Gastroesophageal sphincter (tissue), 4 donors: ENCODE data around the gene CDC42EP4. TPM values are rescaled to one million over a fixed set of nuclear protein-coding genes. Genes with fewer than 3 reads are reported as not detected.

ENCODE experiments used
- ATAC-seq: fragments of 150-250 bp; one replicate; pipeline ENCODE4 v1.9.1; 2016; ENCODE audit warnings: mild to moderate bottlenecking, moderate library complexity
- H3K27ac ChIP-seq, 4 donors: fragments of 200-600 bp; sonication (generic) in 3 of 4; 1 replicate in 3 of 4; 2 replicates in 1 of 4; pipeline ENCODE4 v1.5.1; 2016 to 2019
- H3K27me3 ChIP-seq: fragments of 200-600 bp; sonication (generic); one replicate; pipeline ENCODE4 v1.5.1; 2019
- H3K36me3 ChIP-seq, 2 donors: fragments of 200-600 bp; sonication (generic); one replicate each; pipeline ENCODE4 v1.5.1; 2019; ENCODE audit warnings: control low read depth in 1 of 2
- H3K4me1 ChIP-seq, 3 donors: fragments of 200-600 bp; sonication (generic); 1 replicate in 2 of 3; 2 replicates in 1 of 3; pipeline ENCODE4 v1.5.1; 2016 to 2019; ENCODE audit warnings: control low read depth in 2 of 3
- H3K4me3 ChIP-seq, 2 donors: fragments of 200-600 bp; sonication (generic); one replicate each; pipeline ENCODE4 v1.5.1; 2019; ENCODE audit warnings: mild to moderate bottlenecking in 1 of 2, moderate library complexity in 1 of 2
- H3K9me3 ChIP-seq, 3 donors: fragments of 200-600 bp; sonication (generic); one replicate each; pipeline ENCODE4 v1.5.1; 2017 to 2019; ENCODE audit warnings: control low read depth in 2 of 3
- EP300 ChIP-seq: sonication (generic); formaldehyde crosslinking; IDR thresholded peaks from one replicate; pipeline ENCODE4 v1.6.1; 2017; ENCODE audit warnings: antibody characterized with exemption, mild to moderate bottlenecking
- POLR2A ChIP-seq, 2 donors: fragments of 450-650 bp; IDR thresholded peaks; one replicate each; pipeline ENCODE4 v1.6.1; 2017; ENCODE audit warnings: antibody characterized with exemption in 2 of 2, mild to moderate bottlenecking in 2 of 2, moderate library complexity in 1 of 2
- POLR2AphosphoS5 ChIP-seq: sonication (generic); formaldehyde crosslinking; IDR thresholded peaks from one replicate; pipeline ENCODE4 v1.6.1; 2017; ENCODE audit warnings: antibody characterized with exemption
- WGBS, 2 donors: methylation state at CpG; one replicate each; pipeline ENCODE4 v1.1.5; 2018; ENCODE audit warnings: low coverage in 1 of 2; 5-methylcytosine and 5-hydroxymethylcytosine counted together
- total RNA-seq, 4 donors: library from RNA; depleted of rRNA; stranded (reverse); fragments of >200 nt; gene quantifications; one replicate each; pipeline ENCODE4 v1.1.0, GENCODE V29; 2016
- TF ChIP-seq, protein P1 (sequence below), 4 experiments: fragments of 200-600 bp in 2 of 4; fragments of 450-650 bp in 2 of 4; sonication (generic) in 1 of 4; IDR thresholded peaks; one replicate each; pipeline ENCODE4 v1.5.1; 2017 to 2019; ENCODE audit warnings: antibody characterized with exemption in 4 of 4, mild to moderate bottlenecking in 2 of 4, moderate library complexity in 2 of 4

Gene CDC42EP4
- total RNA-seq, 4 donors from 2014 or later: 69.4 to 106 (median 73.0) TPM

DNA sequence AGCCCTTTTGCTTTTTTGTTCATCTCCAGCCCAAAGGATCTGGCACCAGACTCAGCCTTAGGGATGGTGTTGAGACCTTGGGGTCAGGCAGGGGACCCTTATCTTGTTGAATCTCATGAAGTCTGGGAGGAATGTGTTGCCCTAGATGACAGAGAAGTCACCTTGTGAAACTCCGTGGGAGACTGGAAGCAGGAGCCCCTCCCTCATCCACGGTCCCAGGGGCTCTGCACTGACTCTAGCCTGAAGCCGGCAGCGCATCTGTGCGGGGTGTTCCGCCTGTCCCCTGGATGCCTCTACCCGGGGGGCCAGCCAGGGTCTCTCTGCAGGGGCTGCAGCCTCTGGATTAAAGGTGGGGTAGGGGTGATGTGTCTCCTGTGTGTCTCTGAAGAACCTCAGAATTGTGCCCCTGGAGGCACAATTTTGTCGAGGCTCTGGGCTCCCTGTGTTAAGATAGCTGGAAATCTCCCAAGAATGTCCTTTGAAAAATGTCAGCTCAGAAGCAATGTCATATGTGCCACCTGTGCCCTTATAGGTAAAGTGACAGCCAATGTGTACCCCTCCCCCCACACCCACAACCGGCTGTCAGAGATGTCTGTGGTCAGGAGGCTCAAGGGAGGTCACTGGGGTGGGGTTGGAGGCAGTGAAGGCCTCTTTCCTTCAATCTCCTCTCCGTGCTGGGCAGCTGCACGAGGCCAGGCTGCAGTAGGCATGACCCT lies 32.1 kb upstream of the CDC42EP4 start:
- Histone ChIP-seq H3K36me3 (no peaks in the 10 kb centered on the region), H3K9me3 (no peaks in the 10 kb centered on the region), H3K4me1 (peaks cover 0 to 67% (median 23%) of the 10 kb centered on the region in 3 donors), H3K27ac (peak overlapping the region; percentile 10 to 82 (median 78)), H3K4me3 (peak overlapping the region in 1 of 2 donors; percentile 27), H3K27me3 (no peaks in the 10 kb centered on the region)
- no peak for ATAC-seq
- TF ChIP-seq, protein P1, sequence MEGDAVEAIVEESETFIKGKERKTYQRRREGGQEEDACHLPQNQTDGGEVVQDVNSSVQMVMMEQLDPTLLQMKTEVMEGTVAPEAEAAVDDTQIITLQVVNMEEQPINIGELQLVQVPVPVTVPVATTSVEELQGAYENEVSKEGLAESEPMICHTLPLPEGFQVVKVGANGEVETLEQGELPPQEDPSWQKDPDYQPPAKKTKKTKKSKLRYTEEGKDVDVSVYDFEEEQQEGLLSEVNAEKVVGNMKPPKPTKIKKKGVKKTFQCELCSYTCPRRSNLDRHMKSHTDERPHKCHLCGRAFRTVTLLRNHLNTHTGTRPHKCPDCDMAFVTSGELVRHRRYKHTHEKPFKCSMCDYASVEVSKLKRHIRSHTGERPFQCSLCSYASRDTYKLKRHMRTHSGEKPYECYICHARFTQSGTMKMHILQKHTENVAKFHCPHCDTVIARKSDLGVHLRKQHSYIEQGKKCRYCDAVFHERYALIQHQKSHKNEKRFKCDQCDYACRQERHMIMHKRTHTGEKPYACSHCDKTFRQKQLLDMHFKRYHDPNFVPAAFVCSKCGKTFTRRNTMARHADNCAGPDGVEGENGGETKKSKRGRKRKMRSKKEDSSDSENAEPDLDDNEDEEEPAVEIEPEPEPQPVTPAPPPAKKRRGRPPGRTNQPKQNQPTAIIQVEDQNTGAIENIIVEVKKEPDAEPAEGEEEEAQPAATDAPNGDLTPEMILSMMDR (IDR thresholded peaks at IDR 0.05): no peak
- TF ChIP-seq POLR2A (IDR thresholded peaks at IDR 0.05) (no peak), POLR2AphosphoS5 (no peak), EP300 (no peak)
- WGBS, 2 donors: no CpG with 5 or more reads among the region's 11 CpGs

DNA sequence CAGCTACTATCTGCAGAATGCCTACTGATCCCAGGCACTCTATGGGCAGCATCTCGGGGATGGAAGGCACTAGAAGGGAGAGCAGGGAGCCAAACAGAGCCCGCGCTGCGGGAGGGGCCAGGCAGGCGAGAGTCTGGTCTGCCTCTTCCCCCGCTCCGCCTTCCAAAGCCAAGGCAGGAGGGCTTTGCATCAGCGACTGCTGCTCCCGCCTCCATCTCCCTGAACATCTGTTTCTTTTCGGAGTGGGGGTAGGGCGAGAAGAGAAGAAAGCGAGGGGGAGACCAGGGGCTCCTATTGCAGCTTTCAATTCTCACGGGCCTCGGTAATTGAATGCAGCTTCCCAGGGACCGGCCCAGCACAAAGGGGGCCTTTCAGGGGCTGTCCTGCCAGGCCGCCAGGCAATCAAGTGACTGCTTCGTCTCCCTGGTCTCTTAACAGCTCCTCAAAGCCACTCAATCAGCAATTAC lies 31.4 kb upstream of the CDC42EP4 start:
- Histone ChIP-seq H3K4me3 (peak overlapping the region in 1 of 2 donors; percentile 27), H3K4me1 (peaks cover 0 to 67% (median 26%) of the 10 kb centered on the region in 3 donors)

DNA sequence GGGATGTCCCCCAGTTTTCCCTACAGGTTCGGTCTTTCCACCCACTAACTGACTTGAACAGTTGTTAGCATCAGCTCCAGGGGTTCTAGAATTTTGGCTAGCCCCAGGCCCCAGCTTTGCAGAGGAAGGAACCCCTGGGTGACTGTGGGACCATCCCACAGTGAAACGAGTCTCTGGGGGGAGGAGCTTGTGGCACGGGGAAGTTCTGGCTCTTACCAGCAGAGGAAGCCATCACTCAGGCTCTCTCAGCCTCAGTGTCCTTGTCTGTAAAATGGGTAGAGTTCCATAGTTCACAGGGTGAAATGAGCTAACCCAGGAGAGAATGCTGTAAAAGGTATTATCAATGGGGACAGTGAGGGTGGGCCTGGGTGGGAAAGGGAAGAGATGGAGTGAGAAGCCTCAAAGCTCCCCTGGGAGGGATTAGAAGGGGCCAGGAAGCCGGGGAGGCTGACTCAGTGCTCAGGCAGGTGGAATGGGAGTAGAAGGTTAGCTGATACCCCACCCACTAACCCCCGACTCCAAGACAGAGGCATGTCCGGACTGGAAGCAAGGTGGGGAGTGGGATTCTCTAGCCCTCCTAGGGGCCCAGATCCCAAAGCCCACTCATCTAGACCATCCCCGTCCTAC lies 30.9 kb upstream of the CDC42EP4 start:
- TF ChIP-seq POLR2A (IDR thresholded peaks at IDR 0.05) (no peak), EP300 (no peak), POLR2AphosphoS5 (no peak)
- TF ChIP-seq, protein P1 (IDR thresholded peaks at IDR 0.05): no peak
- no peak for ATAC-seq
- Histone ChIP-seq H3K9me3 (no peaks in the 10 kb centered on the region), H3K4me1 (peaks cover 0 to 67% (median 26%) of the 10 kb centered on the region in 3 donors), H3K36me3 (no peaks in the 10 kb centered on the region), H3K4me3 (peak overlapping the region in 1 of 2 donors; percentile 27), H3K27me3 (no peaks in the 10 kb centered on the region), H3K27ac (peak overlapping the region; percentile 7 to 82 (median 78))
- 0 to 21% methylated on average over 2 to 4 of the region's 7 CpGs for WGBS, 2 donors

More for the DNA sequence above, 31.4 kb upstream of the CDC42EP4 start:
- no peaks in the 10 kb centered on the region for H3K27me3 ChIP-seq
- ATAC-seq: peak; percentile 58
- WGBS, 2 donors: 0% methylated on average over 6 of the region's 17 CpGs; no CpG with 5 or more reads in 1 of the 2 donors
- H3K9me3 ChIP-seq: no peaks in the 10 kb centered on the region
- peak overlapping the region; percentile 10 to 82 (median 78) for H3K27ac ChIP-seq
- TF ChIP-seq POLR2AphosphoS5 (peak; percentile 18), POLR2A (IDR thresholded peaks at IDR 0.05) (no peak), EP300 (no peak)
- H3K36me3 ChIP-seq: no peaks in the 10 kb centered on the region

DNA sequence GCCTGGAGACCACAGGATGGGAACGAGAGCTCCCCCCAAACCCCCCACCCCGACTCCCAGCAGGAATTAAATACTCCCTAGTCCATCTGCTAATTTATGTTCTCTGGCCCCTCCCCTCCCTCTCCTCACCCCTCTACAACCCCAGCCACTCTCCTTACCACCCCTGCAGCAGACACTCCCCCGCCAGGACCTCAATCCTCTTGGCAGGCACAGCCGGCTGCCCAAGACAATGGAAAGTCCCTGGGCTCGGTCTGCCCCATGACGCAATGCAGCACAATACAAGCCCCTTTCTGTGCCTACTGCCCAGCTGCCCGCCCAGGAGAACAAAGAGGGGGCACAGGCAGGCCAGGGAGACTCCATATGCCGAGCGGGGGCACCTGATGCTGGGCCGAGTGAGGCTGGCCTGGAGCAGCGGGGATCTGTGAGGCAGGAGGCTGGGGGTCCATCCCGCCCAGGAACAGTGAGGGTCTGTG lies 30.3 kb upstream of the CDC42EP4 start:
- peak; percentile 75 for ATAC-seq
- no peak overlapping the region for H3K4me3 ChIP-seq
- TF ChIP-seq POLR2AphosphoS5 (peak; percentile 15), POLR2A (IDR thresholded peaks at IDR 0.05) (no peak)
- no peaks in the 10 kb centered on the region for H3K27me3 ChIP-seq
- H3K36me3 ChIP-seq: no peaks in the 10 kb centered on the region
- whole genome bisulfite sequencing, 2 donors: 20% methylated on average over 6 of the region's 12 CpGs; no CpG with 5 or more reads in 1 of the 2 donors
- H3K27ac ChIP-seq: peak overlapping the region; percentile 7 to 82 (median 78)
- H3K9me3 ChIP-seq: no peaks in the 10 kb centered on the region
- peaks cover 0 to 67% (median 26%) of the 10 kb centered on the region in 3 donors for H3K4me1 ChIP-seq

DNA sequence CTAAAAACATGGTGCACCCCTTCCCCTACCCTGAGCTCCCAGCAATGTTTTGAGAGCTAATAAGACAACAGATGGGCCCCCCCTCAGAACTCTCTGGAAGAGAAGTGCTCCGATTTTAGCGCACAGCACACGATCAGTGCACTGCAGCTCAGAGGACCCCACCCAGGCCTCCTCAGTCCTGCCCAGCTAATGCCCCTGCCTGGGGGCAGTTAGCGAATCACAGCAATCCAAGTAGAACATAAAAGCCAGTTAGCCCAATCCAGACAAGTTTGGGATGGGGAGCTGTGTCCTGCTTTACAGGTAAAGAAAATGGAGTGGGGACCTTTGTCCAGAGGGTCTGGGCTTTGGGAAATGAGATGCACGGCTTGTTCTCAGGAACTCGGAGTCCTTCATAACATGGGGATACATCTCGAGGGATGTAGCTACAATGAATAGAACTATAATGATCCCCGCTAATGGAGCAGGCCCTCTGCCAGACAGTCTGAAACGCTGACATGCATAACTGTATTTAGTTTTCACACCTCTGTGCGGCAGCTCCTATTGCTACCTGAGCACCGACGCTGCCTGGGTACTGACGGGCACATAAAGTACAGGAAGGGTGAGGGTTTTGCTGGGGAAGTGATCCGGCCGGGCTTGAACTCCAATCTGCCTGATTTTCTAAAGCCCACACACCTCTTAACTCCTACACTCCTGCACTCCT lies 29.7 kb upstream of the CDC42EP4 start:
- peaks cover 0 to 64% (median 26%) of the 10 kb centered on the region in 3 donors for H3K4me1 ChIP-seq
- H3K27me3 ChIP-seq: no peaks in the 10 kb centered on the region
- H3K27ac ChIP-seq: peak overlapping the region in 3 of 4 donors; percentile 77 to 82 (median 80)
- 29 to 56% methylated on average over 3 to 11 of the region's 15 CpGs for whole genome bisulfite sequencing, 2 donors
- no peak for ATAC-seq
- H3K9me3 ChIP-seq: no peaks in the 10 kb centered on the region
- no peaks in the 10 kb centered on the region for H3K36me3 ChIP-seq
- TF ChIP-seq EP300: no peak
- H3K4me3 ChIP-seq: no peak overlapping the region

DNA sequence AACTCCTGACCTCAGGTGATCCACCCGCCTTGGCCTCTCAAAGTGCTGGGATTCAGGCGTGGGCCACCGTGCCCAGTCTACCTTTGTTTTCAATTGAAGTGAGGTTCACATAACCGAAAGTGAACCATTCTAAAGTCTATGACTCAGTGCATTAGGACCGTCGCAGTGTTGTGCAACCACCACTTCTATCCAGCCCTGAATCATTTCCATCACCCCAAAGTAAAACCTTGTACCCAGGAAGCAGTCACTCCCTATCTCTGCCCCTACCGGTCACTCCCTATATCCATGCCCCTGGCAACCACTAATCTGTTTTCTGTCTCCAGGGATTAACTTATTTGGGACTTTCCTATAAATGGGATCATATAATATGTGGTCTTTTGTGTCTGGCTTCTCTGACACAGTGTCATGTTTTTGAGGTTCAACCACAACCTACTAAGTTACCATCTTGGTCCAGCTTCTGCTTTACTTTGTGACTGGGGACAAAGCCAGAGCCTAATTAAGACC lies 28.3 kb upstream of the CDC42EP4 start:
- Histone ChIP-seq H3K4me3 (no peak overlapping the region), H3K4me1 (peaks cover 0 to 64% (median 26%) of the 10 kb centered on the region in 3 donors), H3K36me3 (no peaks in the 10 kb centered on the region), H3K9me3 (no peaks in the 10 kb centered on the region), H3K27ac (peak overlapping the region in 3 of 4 donors; percentile 48 to 71 (median 58)), H3K27me3 (no peaks in the 10 kb centered on the region)
- peak; percentile 68 for ATAC-seq
- peak; percentile 56 for TF ChIP-seq POLR2AphosphoS5
- TF ChIP-seq EP300: no peak
- no peak for TF ChIP-seq POLR2A (IDR thresholded peaks at IDR 0.05)
- TF ChIP-seq, protein P1 (IDR thresholded peaks at IDR 0.05): no peak
- WGBS, 2 donors: 32 to 39% methylated on average over 4 of the region's 7 CpGs
